T-cell (primary cell): ENCODE data around the gene CLPX. TPM values are rescaled to one million over a fixed set of nuclear protein-coding genes. Genes with fewer than 3 reads are reported as not detected.
A peak's percentile ranks its signal among the peaks of the same experiment; 100 is the strongest.

Source experiments
- ATAC-seq, 4 experiments: fragments of 200-7000 bp in 3 of 4; fragments of 150-1000 bp in 1 of 4; cut with Tn5 transposase; replicated peaks in 1 of 4; 1 replicate in 3 of 4; 2 replicates in 1 of 4; pipeline ENCODE4 v1.10.0; 2021; ENCODE audit warnings: moderate library complexity in 3 of 4, mild to moderate bottlenecking in 2 of 4, moderate number of reproducible peaks in 1 of 4
- CTCF ChIA-PET, 2 donors: fragments of 300-600 bp; sonication (Branson Sonifier 250); formaldehyde crosslinking; loops; one replicate each; lab custom pipeline; 2022; ENCODE audit warnings: antibody characterized with exemption in 2 of 2; lab: Charles Lee
- POLR2A ChIA-PET, 2 donors: fragments of 300-600 bp; sonication (Branson Sonifier 250); formaldehyde crosslinking; loops; one replicate each; lab custom pipeline; 2022; ENCODE audit warnings: antibody characterized with exemption in 2 of 2; lab: Charles Lee
- DNase-seq, 35 experiments: peaks; one replicate each; pipeline versions ENCODE4 v3.0.0 to v3.0.0-alpha.2; 2013 to 2023
- H3K27ac ChIP-seq: one replicate; pipeline ENCODE4 v1.5.1; 2013; ENCODE audit warnings: low read length
- H3K27me3 ChIP-seq, 2 experiments: replicated peaks in 1 of 2; 1 replicate in 1 of 2; 2 replicates in 1 of 2; pipeline versions ENCODE4 v1.6.1 to v1.7.0; 2013; ENCODE audit warnings: low read length in 1 of 2, mixed read lengths in 1 of 2; ENCODE audit not compliant: control insufficient read depth in 2 of 2, insufficient read depth in 2 of 2; ENCODE audit errors: extremely low read depth in 1 of 2
- H3K36me3 ChIP-seq, 2 donors: 1 replicate in 1 of 2; 2 replicates in 1 of 2; pipeline versions ENCODE4 v1.6.1 to v1.7.0; 2013; ENCODE audit warnings: low read length in 1 of 2; ENCODE audit not compliant: control insufficient read depth in 2 of 2, insufficient read depth in 1 of 2; ENCODE audit errors: extremely low read depth in 1 of 2
- H3K4me1 ChIP-seq, 2 experiments: 1 replicate in 1 of 2; 2 replicates in 1 of 2; pipeline versions ENCODE4 v1.6.1 to v1.7.0; 2013; ENCODE audit warnings: low read length in 2 of 2, mixed read lengths in 1 of 2; ENCODE audit not compliant: insufficient read depth in 2 of 2, control insufficient read depth in 1 of 2; ENCODE audit errors: extremely low read depth in 1 of 2
- H3K4me3 ChIP-seq, 2 donors: 1 replicate in 1 of 2; 2 replicates in 1 of 2; pipeline versions ENCODE4 v1.5.1 to v1.7.0; 2013; ENCODE audit warnings: mild to moderate bottlenecking in 2 of 2, low read length in 1 of 2, moderate library complexity in 1 of 2; ENCODE audit not compliant: control insufficient read depth in 1 of 2; ENCODE audit errors: extremely low read depth in 1 of 2
- H3K9me3 ChIP-seq: 2 replicates; pipeline ENCODE4 v1.7.0; 2013
- H3K27ac Mint-ChIP-seq, 2 donors: one replicate each; pipeline ENCODE4 v1.8.0; 2020 to 2021; ENCODE audit warnings: mild to moderate bottlenecking in 2 of 2, mixed read lengths in 2 of 2
- H3K27me3 Mint-ChIP-seq, 2 donors: one replicate each; pipeline ENCODE4 v1.8.0; 2021 to 2022; ENCODE audit warnings: mixed read lengths in 2 of 2
- H3K36me3 Mint-ChIP-seq: one replicate; pipeline ENCODE4 v1.8.0; 2021; ENCODE audit warnings: mixed read lengths
- H3K4me1 Mint-ChIP-seq, 3 donors: one replicate each; pipeline ENCODE4 v1.8.0; 2020 to 2022; ENCODE audit warnings: mixed read lengths in 3 of 3, mild to moderate bottlenecking in 1 of 3
- H3K4me3 Mint-ChIP-seq, 3 donors: one replicate each; pipeline ENCODE4 v1.8.0; 2020 to 2022; ENCODE audit warnings: mild to moderate bottlenecking in 3 of 3, mixed read lengths in 3 of 3, moderate library complexity in 3 of 3
- H3K9me3 Mint-ChIP-seq, 3 donors: one replicate each; pipeline ENCODE4 v1.8.0; 2020 to 2022; ENCODE audit warnings: mixed read lengths in 3 of 3
- WGBS: methylation state at CpG from one replicate; pipeline ENCODE4 v1.1.5; 2013; ENCODE audit warnings: missing lambda C conversion rate; ENCODE audit not compliant: insufficient coverage; 5-methylcytosine and 5-hydroxymethylcytosine counted together
- total RNA-seq, 35 experiments: library from RNA in 6 of 35; stranded (reverse) in 6 of 35; fragments of 120-200 nt in 1 of 35; gene quantifications; one replicate each; pipeline versions ENCODE4 v1.2.1 to v1.2.4 and lab custom pipeline; 2013 to 2026

The CLPX gene
- total RNA-seq, 5 donors from 2014 or later (not counting 1 experiment from before 2014, with no cell fraction given): 32.6 to 54.4 (median 51.1) TPM

DNA sequence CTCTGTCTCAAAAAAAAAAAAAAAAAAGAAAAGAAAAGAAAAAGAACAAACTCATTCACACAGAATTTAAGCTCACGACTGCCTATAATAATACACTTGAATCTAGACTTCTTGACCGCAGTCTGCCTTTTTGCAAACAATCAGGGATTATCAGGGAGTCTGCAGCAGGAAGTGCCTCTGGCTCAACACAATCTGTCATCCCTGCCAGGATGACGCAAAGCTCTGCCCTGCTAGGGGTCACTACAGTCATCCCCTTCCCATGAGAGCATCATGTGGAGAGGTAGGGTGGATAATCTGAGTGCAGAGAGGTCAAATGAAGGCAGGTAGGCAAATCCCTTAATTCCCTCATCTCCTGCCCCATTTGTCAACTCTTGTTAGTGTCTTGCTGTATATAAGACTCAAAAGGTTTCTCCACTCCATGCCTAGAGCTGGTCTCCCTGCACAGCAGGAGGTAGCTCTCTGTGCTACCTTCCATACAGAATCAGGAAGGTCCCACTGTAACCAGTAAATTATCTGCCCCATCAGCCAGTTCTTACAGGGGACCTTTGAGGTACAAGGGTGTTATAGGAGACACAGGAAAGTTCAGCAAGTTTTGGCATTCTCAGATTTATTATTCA is 74.4 kb downstream of the CLPX start:
- CTCF ChIA-PET: no interaction called here
- DNase-seq (no peak), ATAC-seq (no peak)
- POLR2A ChIA-PET: no interaction called here
- H3K4me3 ChIP-seq: no peak overlapping the region
- no peak overlapping the region for H3K27ac ChIP-seq
- Mint-ChIP-seq H3K4me3 (no peak overlapping the region), H3K36me3 (peaks cover 45% of the 10 kb centered on the region), H3K27ac (no peak overlapping the region), H3K4me1 (no peaks in the 10 kb centered on the region), H3K9me3 (no peaks in the 10 kb centered on the region), H3K27me3 (no peaks in the 10 kb centered on the region)
- H3K4me1 ChIP-seq: no peaks in the 10 kb centered on the region
- no peaks in the 10 kb centered on the region for H3K27me3 ChIP-seq
- H3K36me3 ChIP-seq: peaks cover 4 to 30% of the 10 kb centered on the region in 2 donors
- 100% methylated on average over 2 of the region's 3 CpGs for WGBS
- no peaks in the 10 kb centered on the region for H3K9me3 ChIP-seq

DNA sequence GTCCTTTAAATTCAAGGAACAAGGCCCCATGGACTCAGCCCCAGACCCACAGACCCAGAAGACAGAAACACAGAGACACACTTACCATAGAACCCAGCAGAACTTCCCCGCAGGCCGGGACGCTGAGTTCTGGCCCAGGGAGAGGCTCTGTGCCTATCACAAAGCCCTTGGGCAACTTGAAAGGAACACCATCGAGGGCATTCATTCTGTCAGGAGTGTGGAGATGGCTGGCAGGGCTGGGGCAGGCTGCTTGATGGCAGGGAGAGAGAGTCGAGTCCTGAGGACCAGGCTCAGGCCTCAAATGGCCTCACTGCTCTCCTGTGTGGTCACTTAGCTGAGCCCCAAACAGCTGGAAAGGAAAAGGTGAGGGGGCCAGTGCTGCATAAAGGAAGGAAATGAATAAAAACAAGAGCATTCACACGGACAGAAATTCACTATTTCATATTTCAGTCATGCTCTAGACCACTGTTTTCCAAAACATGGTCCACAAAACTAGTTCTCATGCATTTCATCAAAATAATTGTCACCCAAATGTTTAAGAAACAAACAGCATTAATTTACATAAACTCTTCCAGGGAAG is 79.0 kb downstream of the CLPX start:
- Histone ChIP-seq H3K36me3 (peaks cover 4 to 15% of the 10 kb centered on the region in 2 donors), H3K4me1 (peaks cover 0 to 2% of the 10 kb centered on the region in 2 experiments), H3K27ac (no peak overlapping the region), H3K4me3 (no peak overlapping the region), H3K9me3 (no peaks in the 10 kb centered on the region), H3K27me3 (no peaks in the 10 kb centered on the region)
- Mint-ChIP-seq H3K27ac (peak overlapping the region in 1 of 2 donors; percentile 44), H3K9me3 (no peaks in the 10 kb centered on the region), H3K4me3 (no peak overlapping the region), H3K27me3 (no peaks in the 10 kb centered on the region), H3K4me1 (peaks cover 4% of the 10 kb centered on the region in 3 donors), H3K36me3 (peaks cover 36% of the 10 kb centered on the region)
- WGBS: 68% methylated on average over 5 of the region's 6 CpGs
- ChIA-PET CTCF (no interaction called here), POLR2A (no interaction called here)
- ATAC-seq: no peak
- no peak for DNase-seq

DNA sequence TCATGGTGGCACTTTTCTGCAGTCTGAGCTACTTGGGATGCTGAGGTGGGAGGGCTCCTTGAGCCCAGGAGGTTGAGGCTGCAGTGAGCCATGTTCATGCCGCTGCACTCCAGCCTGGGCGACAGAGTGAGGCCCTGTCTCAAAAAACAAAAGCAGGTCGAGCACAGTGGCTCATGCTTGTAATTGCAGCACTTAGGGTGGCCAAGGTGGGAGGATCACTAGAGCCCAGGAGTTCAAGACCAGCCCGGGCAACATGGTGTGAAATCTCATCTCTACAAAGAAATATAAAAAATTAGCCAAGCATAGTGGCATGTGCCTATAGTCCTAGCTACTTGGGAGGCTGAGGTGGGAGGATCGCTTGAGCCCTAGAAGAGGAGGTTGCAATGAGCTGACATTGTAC is 80.1 kb downstream of the CLPX start:
- H3K36me3 ChIP-seq: peaks cover 0 to 21% of the 10 kb centered on the region in 2 donors
- no peak for ATAC-seq
- peaks cover 4% of the 10 kb centered on the region in 3 donors for H3K4me1 Mint-ChIP-seq

DNA sequence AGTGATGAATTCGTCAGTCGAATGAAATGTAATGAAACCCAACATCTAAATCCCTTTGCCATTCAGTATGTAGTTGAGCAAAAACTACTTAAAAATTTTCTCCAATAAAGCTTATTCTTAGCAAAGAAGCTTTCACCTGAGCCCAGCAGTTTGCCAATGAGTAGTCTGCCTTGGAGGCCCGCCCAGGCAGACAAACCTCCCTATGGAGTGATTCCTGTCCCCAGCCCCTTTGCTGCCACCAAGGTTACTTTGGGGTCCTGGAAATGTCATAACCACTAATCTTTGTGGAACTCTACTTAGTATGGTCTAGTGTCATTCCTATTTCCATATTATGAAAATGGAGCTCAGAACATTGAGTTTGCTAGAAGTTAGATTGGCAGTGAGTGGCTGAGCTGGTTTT is 82.2 kb downstream of the CLPX start:
- Histone ChIP-seq H3K4me3 (no peak overlapping the region), H3K4me1 (peaks cover 0 to 2% of the 10 kb centered on the region in 2 experiments), H3K9me3 (no peaks in the 10 kb centered on the region), H3K36me3 (peaks cover 0 to 39% of the 10 kb centered on the region in 2 donors), H3K27me3 (no peaks in the 10 kb centered on the region), H3K27ac (no peak overlapping the region)
- POLR2A ChIA-PET: no interaction called here
- no peak overlapping the region for H3K27ac Mint-ChIP-seq
- peaks cover 4% of the 10 kb centered on the region in 3 donors for H3K4me1 Mint-ChIP-seq
- H3K9me3 Mint-ChIP-seq: no peaks in the 10 kb centered on the region
- no peak for DNase-seq
- no peaks in the 10 kb centered on the region for H3K27me3 Mint-ChIP-seq
- H3K4me3 Mint-ChIP-seq: no peak overlapping the region
- CTCF ChIA-PET: interaction anchor here in 1 of 2 donors (0.6 kb wide), 1 partner anchor 379 kb away, joined by 3 read pairs; no protein-coding TSS in a partner anchor
- H3K36me3 Mint-ChIP-seq: peaks cover 46% of the 10 kb centered on the region
- no CpG with 5 or more reads among the region's 3 CpGs for WGBS
- no peak for ATAC-seq

More for the DNA sequence above, 80.1 kb downstream of the CLPX start:
- Mint-ChIP-seq H3K9me3 (no peaks in the 10 kb centered on the region), H3K36me3 (peaks cover 36% of the 10 kb centered on the region), H3K27ac (no peak overlapping the region), H3K27me3 (no peaks in the 10 kb centered on the region), H3K4me3 (no peak overlapping the region)
- ChIA-PET CTCF (no interaction called here), POLR2A (no interaction called here)
- no peak for DNase-seq
- Histone ChIP-seq H3K4me3 (no peak overlapping the region), H3K27ac (no peak overlapping the region), H3K9me3 (no peaks in the 10 kb centered on the region), H3K4me1 (peaks cover 0 to 2% of the 10 kb centered on the region in 2 experiments), H3K27me3 (no peaks in the 10 kb centered on the region)
- 89% methylated on average over 3 of the region's 5 CpGs for WGBS

DNA sequence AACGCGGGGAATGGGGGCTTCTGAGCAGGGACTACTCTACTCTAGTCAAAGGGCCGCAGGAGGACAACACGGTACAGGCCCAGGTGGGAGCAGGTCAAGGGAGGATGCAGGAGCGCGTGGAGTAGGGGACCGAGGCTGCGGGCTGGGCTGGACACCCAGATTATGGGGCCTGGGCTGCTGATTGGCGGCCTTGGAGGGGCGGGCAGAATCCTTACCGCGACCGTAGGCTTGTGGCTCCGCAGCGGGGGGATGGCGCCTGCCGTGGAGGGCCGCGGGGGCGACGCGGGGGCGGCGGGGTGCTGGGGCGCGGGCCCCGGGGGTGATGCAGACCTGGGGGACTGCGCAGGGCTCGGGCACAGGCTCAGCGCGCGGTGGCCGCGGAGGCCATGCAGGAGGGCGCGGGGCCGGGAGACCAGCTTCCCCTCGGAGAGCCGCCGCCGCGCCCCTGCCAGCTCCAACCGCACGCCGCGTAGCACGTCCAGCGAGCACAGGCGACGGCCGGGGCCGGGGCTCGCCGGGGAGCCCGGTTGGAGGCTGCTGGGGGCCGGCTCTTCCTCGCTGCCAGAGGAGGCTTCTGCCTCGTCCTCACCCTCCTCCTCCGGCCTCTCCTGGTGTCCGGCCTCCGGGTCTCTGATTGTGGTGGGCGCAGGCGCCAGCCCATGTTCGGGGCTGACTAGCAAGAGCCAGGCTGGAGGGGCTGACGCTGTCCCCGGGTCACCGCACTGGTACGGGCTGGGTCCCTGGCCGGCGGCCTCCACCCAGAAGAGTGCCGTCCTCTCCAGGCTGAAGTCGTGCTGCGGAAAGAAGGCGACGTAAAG is 83.0 kb downstream of the CLPX start:
- H3K27ac ChIP-seq: no peak overlapping the region
- no peak overlapping the region for H3K4me3 ChIP-seq
- peaks cover 52% of the 10 kb centered on the region for H3K36me3 Mint-ChIP-seq
- H3K27me3 ChIP-seq: no peaks in the 10 kb centered on the region
- no peak for ATAC-seq
- CTCF ChIA-PET: no interaction called here
- WGBS: 92% methylated on average over 61 of the region's 75 CpGs
- H3K9me3 ChIP-seq: no peaks in the 10 kb centered on the region
- H3K27me3 Mint-ChIP-seq: no peaks in the 10 kb centered on the region
- DNase-seq: peak in 1 of 35 experiments; percentile 12
- POLR2A ChIA-PET: no interaction called here
- peaks cover 0 to 47% of the 10 kb centered on the region in 2 donors for H3K36me3 ChIP-seq
- H3K4me1 Mint-ChIP-seq: peaks cover 4% of the 10 kb centered on the region in 3 donors
- no peak overlapping the region for H3K4me3 Mint-ChIP-seq
- H3K27ac Mint-ChIP-seq: no peak overlapping the region
- no peaks in the 10 kb centered on the region for H3K9me3 Mint-ChIP-seq
- peaks cover 0 to 2% of the 10 kb centered on the region in 2 experiments for H3K4me1 ChIP-seq

DNA sequence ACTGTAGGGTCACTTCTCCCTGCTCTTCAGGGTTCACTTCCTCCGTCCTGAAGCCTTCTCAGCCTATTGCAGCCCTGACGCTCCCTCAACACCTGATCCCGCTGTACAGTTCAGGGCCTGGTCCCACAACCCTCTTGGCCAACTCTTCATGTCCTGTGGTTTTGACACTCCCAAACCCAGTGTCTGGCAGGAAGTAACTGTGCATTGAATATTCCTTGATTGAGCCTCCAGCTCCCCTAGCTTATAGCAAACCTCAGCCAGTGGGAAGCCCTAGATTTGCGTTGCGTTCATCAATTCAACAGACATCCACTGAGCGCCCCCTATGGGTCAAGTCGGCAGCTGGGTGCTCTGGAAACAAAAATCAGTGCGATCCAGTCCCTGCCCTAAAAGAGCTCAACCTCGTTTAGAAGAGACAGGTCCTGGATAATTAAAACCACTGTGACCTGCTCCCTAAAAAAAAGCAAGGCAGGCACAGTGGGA is 83.7 kb downstream of the CLPX start:
- Mint-ChIP-seq H3K36me3 (peaks cover 53% of the 10 kb centered on the region), H3K27ac (peak overlapping the region in 1 of 2 donors; percentile 1), H3K4me3 (no peak overlapping the region), H3K27me3 (no peaks in the 10 kb centered on the region), H3K9me3 (no peaks in the 10 kb centered on the region), H3K4me1 (peaks cover 4% of the 10 kb centered on the region in 3 donors)
- no peaks in the 10 kb centered on the region for H3K9me3 ChIP-seq
- H3K36me3 ChIP-seq: peaks cover 0 to 53% of the 10 kb centered on the region in 2 donors
- no peak overlapping the region for H3K4me3 ChIP-seq
- ChIA-PET CTCF (interaction anchor here in 1 of 2 donors (0.5 kb wide), 1 partner anchor 49 kb away, joined by 3 read pairs; no protein-coding TSS in a partner anchor), POLR2A (no interaction called here)
- H3K4me1 ChIP-seq: peaks cover 0 to 2% of the 10 kb centered on the region in 2 experiments
- no peaks in the 10 kb centered on the region for H3K27me3 ChIP-seq
- 56% methylated on average over 9 of the region's 9 CpGs for WGBS
- no peak for ATAC-seq
- no peak overlapping the region for H3K27ac ChIP-seq
- DNase-seq: peak in 25 of 35 experiments; percentile 8 to 58 (median 31)
